K562 (cell line): ENCODE results near the gene JPT2. TPM values are rescaled to one million over a fixed set of nuclear protein-coding genes. Genes with fewer than 3 reads are reported as not detected.

Source experiments
- CGGBP1 ChIP-seq: fragments of 250-450 bp; sonication (Bioruptor Pico); IDR thresholded peaks from 2 replicates; pipeline ENCODE4 v1.9.0; 2021; ENCODE audit warnings: mild to moderate bottlenecking
- EP300 ChIP-seq: IDR thresholded peaks from 2 replicates; pipeline ENCODE4 v1.6.1; 2012; ENCODE audit warnings: low read length, improper control_type of control experiment
- MCM5 ChIP-seq: fragments of 450-650 bp; IDR thresholded peaks from 2 replicates; pipeline ENCODE4 v1.6.1; 2016; ENCODE audit warnings: low read depth
- RBM34 ChIP-seq: fragments of 200-400 bp; formaldehyde crosslinking; IDR thresholded peaks from 2 replicates; pipeline ENCODE4 v1.6.1; 2018; ENCODE audit warnings: low read length, borderline replicate concordance; ENCODE audit not compliant: insufficient read depth
- TCFL5 ChIP-seq: fragments of 250-450 bp; sonication (Bioruptor Pico); conservative IDR thresholded peaks from 2 replicates; pipeline ENCODE4 v1.6.1; 2021; ENCODE audit warnings: mild to moderate bottlenecking, moderate library complexity, matching md5 sums
- ZBTB33 ChIP-seq: sonication (generic); formaldehyde crosslinking; IDR thresholded peaks from 2 replicates; pipeline ENCODE4 v1.8.1; 2023; ENCODE audit warnings: mild to moderate bottlenecking, missing genetic modification reagents
- ZNF354B ChIP-seq: fragments of 250-450 bp; sonication (Bioruptor Pico); IDR thresholded peaks from 2 replicates; pipeline ENCODE4 v1.4.0; 2020
- polyA plus RNA-seq, 8 experiments: library from polyadenylated mRNA; depleted of rRNA in 4 of 8; stranded (reverse) in 5 of 8; unstranded in 3 of 8; fragments of >200 nt; fragmentation: Nextera tagmentation in 2 of 8; fragmentation: Illumina TruSeq in 1 of 8; extraction: Ambion mirVana in 2 of 8; extraction: Trizol in 1 of 8; gene quantifications; 2 replicates each; pipeline versions ENCODE4 v1.2.1 to v1.2.3, GENCODE V29; 2011 to 2014; ENCODE audit warnings: inconsistent platforms in 1 of 8, missing spikeins in 1 of 8
- total RNA-seq, 7 experiments: library from RNA; depleted of rRNA in 6 of 7; stranded (reverse); fragments of >200 nt in 6 of 7; fragmentation: Illumina TruSeq in 2 of 7; extraction: Trizol in 2 of 7; gene quantifications; 2 replicates each; pipeline versions ENCODE4 v1.2.1 to v1.2.3, GENCODE V29; 2011 to 2021; ENCODE audit warnings: low replicate concordance in 1 of 7

Gene JPT2
- total and polyA plus RNA-seq, 9 of the 15 experiments (the other 6 are each of a cell fraction or from before 2014, with no cell fraction given), result 25.5 to 133 (median 106) TPM

GRCh38 chr16:1743376-1744337 is 65.6 kb downstream of the JPT2 start (continued):
- TF ChIP-seq ZBTB33 (no peak), EP300 (no peak), CGGBP1 (CRISPR knock-in tag) (no peak), ZNF354B (CRISPR knock-in tag) (no peak), TCFL5 (no peak), MCM5 (no peak), RBM34 (no peak)
